ES-I3 (cell line): ENCODE results near the gene MS4A5.

Source experiments
- H3K36me3 ChIP-seq: 2 replicates; pipeline ENCODE4 v1.6.1; 2013; ENCODE audit warnings: mild to moderate bottlenecking, low read length, control low read depth, moderate library complexity; ENCODE audit not compliant: insufficient read depth
- H3K4me1 ChIP-seq: 2 replicates; pipeline ENCODE4 v1.6.1; 2013; ENCODE audit warnings: mild to moderate bottlenecking, control low read depth, low read length; ENCODE audit not compliant: insufficient read depth
- H3K9ac ChIP-seq: 2 replicates; pipeline ENCODE4 v1.6.1; 2013; ENCODE audit warnings: low read depth, mild to moderate bottlenecking, low read length, moderate library complexity
- H3K9me3 ChIP-seq: 2 replicates; pipeline ENCODE4 v1.6.1; 2013; ENCODE audit warnings: mild to moderate bottlenecking, low read length, moderate library complexity; ENCODE audit not compliant: control insufficient read depth, insufficient read depth

MS4A5 gene

GRCh38 chr11:60429272-60429671, at the start of gene MS4A5:
Gene MS4A5, plus strand, starts transcription at chr11:60429572. Its CDS starts 103 bp downstream, at chr11:60429675.
- Histone ChIP-seq H3K36me3 (no peaks in the 10 kb centered on the region), H3K9me3 (no peaks in the 10 kb centered on the region; the same call in 1 of the 2 replicates), H3K4me1 (no peaks in the 10 kb centered on the region), H3K9ac (no peak within 1 kb of the TSS)

GRCh38 chr11:60389279-60389910, 40.0 kb upstream of the MS4A5 start:
- Histone ChIP-seq H3K9ac (no peak overlapping the region), H3K36me3 (no peaks in the 10 kb centered on the region; the same call in 1 of the 2 replicates), H3K4me1 (no peaks in the 10 kb centered on the region), H3K9me3 (no peaks in the 10 kb centered on the region)

DNA sequence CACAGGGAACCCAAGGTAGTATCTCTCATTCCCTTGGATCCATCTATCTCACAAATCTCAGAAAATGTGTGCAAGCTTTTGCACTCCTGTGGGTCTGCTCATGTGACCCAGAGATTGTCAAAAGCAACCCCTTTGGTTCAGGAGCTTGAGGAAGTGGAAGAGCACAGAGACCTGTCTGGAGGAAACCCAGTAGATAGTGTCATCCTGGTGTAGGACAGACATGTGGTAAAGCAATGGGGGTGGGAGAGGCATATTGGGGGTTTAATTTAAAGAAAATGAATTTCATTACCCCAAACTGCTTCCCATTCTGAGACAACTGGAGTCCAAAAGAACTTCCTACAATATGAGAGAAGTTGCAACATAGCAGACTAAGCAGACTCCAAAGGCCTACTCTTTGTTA, 39.0 kb upstream of the MS4A5 start:
- Histone ChIP-seq H3K9me3 (no peaks in the 10 kb centered on the region), H3K4me1 (no peaks in the 10 kb centered on the region), H3K36me3 (no peaks in the 10 kb centered on the region; the same call in 1 of the 2 replicates), H3K9ac (no peak overlapping the region)

- no peaks in the 10 kb centered on the region for H3K9me3 ChIP-seq
These were observed 37.0 kb upstream of the MS4A5 start for GRCh38 chr11:60392361-60392760.

GRCh38 chr11:60393016-60393415, 36.4 kb upstream of the MS4A5 start:
- no peaks in the 10 kb centered on the region for H3K36me3 ChIP-seq
- H3K4me1 ChIP-seq = no peaks in the 10 kb centered on the region
- H3K9me3 ChIP-seq = no peaks in the 10 kb centered on the region
- no peak overlapping the region for H3K9ac ChIP-seq

More at GRCh38 chr11:60392361-60392760, 37.0 kb upstream of the MS4A5 start:
- no peak overlapping the region for H3K9ac ChIP-seq
- no peaks in the 10 kb centered on the region for H3K36me3 ChIP-seq
- no peaks in the 10 kb centered on the region for H3K4me1 ChIP-seq

DNA sequence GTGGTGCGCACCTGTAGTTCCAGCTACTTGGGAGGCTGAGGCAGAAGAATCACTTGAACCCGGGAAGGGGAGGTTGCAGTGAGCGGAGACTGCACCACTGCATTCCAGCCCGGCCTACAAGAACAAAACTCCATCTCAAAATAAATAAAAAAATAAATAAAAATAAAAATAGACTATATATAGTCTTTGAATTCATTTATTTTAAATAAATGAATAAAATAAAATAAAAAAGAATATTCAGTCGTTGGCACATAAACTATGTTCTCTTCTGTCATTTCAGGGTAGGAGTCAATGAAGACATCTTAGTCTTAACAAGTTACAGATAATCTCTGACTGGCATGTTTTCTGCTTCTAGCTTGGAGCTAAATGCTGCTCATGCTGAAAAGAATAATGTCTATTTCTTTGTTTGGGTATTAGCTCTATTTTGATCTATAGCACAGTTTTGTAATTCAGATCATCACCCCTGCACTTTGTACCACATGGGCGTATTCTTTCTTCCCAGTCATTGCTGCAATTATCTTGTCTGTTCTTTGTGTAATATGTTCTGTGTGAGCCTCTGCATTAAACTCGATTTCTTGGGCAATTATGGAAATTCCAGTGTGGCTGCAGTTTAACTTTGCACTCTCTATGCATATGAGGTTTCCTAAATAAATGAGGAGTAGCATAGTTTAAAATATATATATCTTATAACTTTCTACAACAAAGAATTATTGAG, 34.5 kb upstream of the MS4A5 start:
- H3K4me1 ChIP-seq = no peaks in the 10 kb centered on the region
- no peaks in the 10 kb centered on the region for H3K9me3 ChIP-seq

DNA sequence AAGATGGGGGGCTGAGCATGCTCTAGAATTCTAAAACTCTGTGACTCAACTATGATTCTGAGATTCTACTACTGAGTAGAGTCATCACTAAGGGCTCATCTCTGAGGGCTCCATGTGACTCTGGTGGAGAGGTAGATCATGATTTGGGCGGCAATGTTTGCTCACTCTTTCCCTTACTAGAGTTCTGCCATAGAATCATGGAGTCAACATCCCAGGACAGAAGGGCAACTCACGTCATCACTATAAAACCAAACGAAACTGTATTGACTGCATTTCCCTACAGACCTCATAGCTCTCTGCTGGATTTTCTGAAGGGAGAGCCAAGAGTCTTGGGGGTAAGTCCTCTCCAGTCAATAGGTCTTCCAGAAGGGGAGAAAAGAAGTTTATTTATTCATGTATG, 33.0 kb upstream of the MS4A5 start, which contains the start of gene MS4A14:
Gene MS4A14 (plus strand): TSS at position 78 of the 400 bp plus-strand sequence. CDS start 120 bp downstream, at position 198.
- Histone ChIP-seq H3K9me3 (no peaks in the 10 kb centered on the region), H3K4me1 (no peaks in the 10 kb centered on the region)

More for the DNA sequence above, 34.5 kb upstream of the MS4A5 start:
- H3K9ac ChIP-seq = no peak overlapping the region
- H3K36me3 ChIP-seq = no peaks in the 10 kb centered on the region

DNA sequence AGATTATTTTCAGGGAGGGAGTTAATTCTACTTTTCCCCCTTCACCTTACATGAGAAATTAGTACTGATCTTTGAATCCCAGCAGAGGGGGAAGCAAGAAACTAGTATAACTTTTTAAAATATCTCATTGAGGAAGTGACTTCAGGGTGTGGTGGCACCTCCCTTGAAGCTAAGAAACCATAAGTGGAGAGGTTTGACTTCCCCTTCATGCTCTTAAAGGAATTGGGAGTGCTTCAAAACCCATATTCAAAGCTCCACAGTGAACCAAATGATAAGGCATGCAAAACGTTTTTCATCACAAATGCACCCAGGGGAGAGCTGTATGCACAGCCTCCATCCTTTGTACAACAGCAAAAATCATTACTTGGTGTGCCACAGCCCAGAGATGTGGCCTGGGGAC, 32.6 kb upstream of the MS4A5 start:
- Histone ChIP-seq H3K36me3 (no peaks in the 10 kb centered on the region), H3K4me1 (no peaks in the 10 kb centered on the region), H3K9me3 (no peaks in the 10 kb centered on the region), H3K9ac (no peak overlapping the region)

More for the DNA sequence above, 33.0 kb upstream of the MS4A5 start, which contains the start of gene MS4A14:
- no peak within 1 kb of the TSS for H3K9ac ChIP-seq
- H3K36me3 ChIP-seq = no peaks in the 10 kb centered on the region

DNA sequence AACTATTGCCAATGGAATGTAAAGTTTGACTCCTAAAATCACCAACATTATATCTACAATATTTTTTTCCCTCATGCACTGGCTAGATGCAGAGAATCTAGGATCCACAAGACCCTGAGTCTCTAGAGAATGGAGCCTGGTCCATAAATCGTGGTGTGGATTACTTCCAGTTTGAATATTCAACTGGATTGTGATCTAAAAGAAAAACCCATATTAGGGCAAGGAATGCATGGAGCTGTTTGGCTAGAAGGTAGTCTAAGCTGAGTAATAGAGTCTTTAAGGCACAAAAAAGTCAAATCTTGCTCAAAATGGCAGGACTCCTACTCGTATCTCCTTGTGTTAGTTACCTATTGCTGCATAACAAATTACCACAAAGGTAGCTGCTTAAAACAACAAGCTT, 9.4 kb upstream of the MS4A5 start:
- Histone ChIP-seq H3K36me3 (no peaks in the 10 kb centered on the region), H3K9ac (no peak overlapping the region), H3K9me3 (no peaks in the 10 kb centered on the region), H3K4me1 (no peaks in the 10 kb centered on the region)

GRCh38 chr11:60422609-60423008, 6.8 kb upstream of the MS4A5 start:
- no peaks in the 10 kb centered on the region for H3K9me3 ChIP-seq
- H3K4me1 ChIP-seq = no peaks in the 10 kb centered on the region
- no peaks in the 10 kb centered on the region for H3K36me3 ChIP-seq
- H3K9ac ChIP-seq = no peak overlapping the region

DNA sequence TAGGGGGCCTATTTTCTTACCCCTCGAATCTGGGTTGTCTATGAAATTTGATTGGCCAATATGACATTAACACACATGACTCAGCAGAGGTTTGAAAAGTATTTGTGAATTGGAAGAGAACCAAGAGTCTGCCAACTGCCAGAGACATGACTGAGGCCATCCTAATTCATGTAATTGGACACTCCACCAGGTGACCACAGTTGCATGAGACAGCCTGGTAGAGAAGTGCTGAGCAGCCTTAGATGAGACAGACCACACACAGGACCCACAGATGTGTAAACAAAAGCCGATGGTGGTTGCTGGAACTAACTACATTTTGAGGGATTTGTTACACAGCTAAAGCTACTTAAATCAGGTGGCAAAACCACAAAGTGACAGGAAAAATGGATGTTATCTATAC, 855 bp upstream of the MS4A5 start:
- H3K4me1 ChIP-seq = no peaks in the 10 kb centered on the region
- no peaks in the 10 kb centered on the region; the same call in 1 of the 2 replicates for H3K9me3 ChIP-seq
- H3K9ac ChIP-seq = no peak overlapping the region
- no peaks in the 10 kb centered on the region for H3K36me3 ChIP-seq

GRCh38 chr11:60431251-60431650, 1.9 kb downstream of the MS4A5 start:
- Histone ChIP-seq H3K9ac (no peak overlapping the region), H3K9me3 (no peaks in the 10 kb centered on the region; the same call in 1 of the 2 replicates), H3K4me1 (no peaks in the 10 kb centered on the region), H3K36me3 (no peaks in the 10 kb centered on the region)

DNA sequence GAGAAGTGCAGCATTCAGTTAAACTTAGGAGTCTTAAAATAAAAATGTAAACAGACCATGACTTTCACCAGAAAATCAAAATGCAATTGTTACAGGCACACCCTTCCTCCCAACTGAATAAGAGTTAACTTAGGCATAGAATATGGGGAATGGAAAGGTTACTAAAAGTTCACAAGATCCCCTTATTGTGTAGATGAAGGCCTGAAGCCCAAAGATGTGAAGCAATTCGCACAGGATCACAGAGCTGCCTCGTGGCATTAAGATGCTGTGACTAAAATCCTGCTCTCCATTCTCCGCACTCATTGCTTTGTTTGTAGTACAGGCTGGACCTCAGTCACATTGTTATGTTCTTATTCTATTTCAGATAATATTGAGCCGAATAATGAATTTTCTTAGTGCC, 4.0 kb downstream of the MS4A5 start:
- H3K4me1 ChIP-seq = no peaks in the 10 kb centered on the region
- H3K36me3 ChIP-seq = no peaks in the 10 kb centered on the region
- no peak overlapping the region for H3K9ac ChIP-seq
- no peaks in the 10 kb centered on the region; the same call in 1 of the 2 replicates for H3K9me3 ChIP-seq

GRCh38 chr11:60447070-60447469, 17.7 kb downstream of the MS4A5 start:
- H3K9me3 ChIP-seq = no peaks in the 10 kb centered on the region
- no peaks in the 10 kb centered on the region for H3K36me3 ChIP-seq
- H3K9ac ChIP-seq = no peak overlapping the region
- no peaks in the 10 kb centered on the region for H3K4me1 ChIP-seq

DNA sequence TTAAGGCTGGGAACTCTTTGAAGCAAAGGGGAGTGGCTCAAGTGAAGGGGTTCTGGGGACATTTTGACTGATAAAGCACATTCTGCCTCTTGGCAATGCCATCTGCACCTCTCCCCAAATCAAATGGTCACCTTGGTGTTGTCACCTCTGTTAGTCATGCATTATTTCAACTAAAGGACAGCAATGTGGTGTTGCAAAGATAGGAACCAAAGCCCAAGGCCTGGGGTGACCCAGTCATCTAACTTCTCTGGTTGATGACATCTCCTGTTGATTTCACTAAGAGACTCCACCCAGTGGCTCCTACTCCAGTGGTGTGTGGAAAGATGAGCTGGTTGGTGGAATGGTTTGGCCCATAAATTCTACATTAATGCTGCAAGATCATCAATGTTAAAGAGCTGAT, 18.5 kb downstream of the MS4A5 start:
- H3K9ac ChIP-seq = no peak overlapping the region
- H3K36me3 ChIP-seq = no peaks in the 10 kb centered on the region
- no peaks in the 10 kb centered on the region for H3K4me1 ChIP-seq
- H3K9me3 ChIP-seq = no peaks in the 10 kb centered on the region
